ENCODE results near the gene COL5A1.

DNA sequence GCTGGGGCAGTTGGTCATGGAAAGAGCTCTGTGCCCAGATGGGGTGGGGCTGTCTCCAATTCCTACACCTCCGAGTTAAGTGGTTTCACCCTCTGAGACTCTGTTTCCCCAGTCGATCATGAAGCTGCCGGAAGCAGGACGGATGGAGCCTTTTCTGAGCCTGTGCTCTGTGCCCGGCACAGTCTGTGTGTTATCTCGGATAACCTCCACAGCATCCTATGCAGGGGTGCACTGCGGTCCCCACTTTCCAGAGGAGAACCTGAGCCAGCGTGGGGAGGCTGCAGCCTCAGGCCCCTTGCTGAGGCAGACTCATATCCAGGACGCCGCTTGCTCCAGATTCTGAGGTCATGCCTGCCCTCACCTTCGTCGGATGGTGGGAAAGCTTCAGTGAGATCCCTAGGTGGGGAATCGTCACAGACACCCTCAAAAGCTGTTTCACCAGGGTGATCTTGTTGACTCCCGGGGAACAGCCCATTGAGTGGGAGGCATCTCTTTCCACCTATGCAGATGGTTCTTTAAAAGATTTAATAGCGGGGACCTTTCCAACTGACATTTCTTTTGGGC lies 6.9 kb upstream of the COL5A1 start:
- TF ChIP-seq RAD21 (IDR thresholded peaks at IDR 0.05; ENCODE audit: low read depth) (no peak), CEBPB (IDR thresholded peaks at IDR 0.05) (no peak), YY1 (IDR thresholded peaks at IDR 0.05; ENCODE audit: low read depth) (no peak), TAF1 (IDR thresholded peaks at IDR 0.05; ENCODE audit: low read depth) (no peak)
- TF ChIP-seq, protein P1, sequence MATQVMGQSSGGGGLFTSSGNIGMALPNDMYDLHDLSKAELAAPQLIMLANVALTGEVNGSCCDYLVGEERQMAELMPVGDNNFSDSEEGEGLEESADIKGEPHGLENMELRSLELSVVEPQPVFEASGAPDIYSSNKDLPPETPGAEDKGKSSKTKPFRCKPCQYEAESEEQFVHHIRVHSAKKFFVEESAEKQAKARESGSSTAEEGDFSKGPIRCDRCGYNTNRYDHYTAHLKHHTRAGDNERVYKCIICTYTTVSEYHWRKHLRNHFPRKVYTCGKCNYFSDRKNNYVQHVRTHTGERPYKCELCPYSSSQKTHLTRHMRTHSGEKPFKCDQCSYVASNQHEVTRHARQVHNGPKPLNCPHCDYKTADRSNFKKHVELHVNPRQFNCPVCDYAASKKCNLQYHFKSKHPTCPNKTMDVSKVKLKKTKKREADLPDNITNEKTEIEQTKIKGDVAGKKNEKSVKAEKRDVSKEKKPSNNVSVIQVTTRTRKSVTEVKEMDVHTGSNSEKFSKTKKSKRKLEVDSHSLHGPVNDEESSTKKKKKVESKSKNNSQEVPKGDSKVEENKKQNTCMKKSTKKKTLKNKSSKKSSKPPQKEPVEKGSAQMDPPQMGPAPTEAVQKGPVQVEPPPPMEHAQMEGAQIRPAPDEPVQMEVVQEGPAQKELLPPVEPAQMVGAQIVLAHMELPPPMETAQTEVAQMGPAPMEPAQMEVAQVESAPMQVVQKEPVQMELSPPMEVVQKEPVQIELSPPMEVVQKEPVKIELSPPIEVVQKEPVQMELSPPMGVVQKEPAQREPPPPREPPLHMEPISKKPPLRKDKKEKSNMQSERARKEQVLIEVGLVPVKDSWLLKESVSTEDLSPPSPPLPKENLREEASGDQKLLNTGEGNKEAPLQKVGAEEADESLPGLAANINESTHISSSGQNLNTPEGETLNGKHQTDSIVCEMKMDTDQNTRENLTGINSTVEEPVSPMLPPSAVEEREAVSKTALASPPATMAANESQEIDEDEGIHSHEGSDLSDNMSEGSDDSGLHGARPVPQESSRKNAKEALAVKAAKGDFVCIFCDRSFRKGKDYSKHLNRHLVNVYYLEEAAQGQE (IDR thresholded peaks at IDR 0.05; ENCODE audit: low read depth): no peak

Data from Ishikawa (cell line).